ENCODE data around the gene IRF2BP1. TPM values are rescaled to one million over a fixed set of nuclear protein-coding genes. Genes with fewer than 3 reads are reported as not detected.

Gene IRF2BP1
- total and polyA plus RNA-seq, 8 donors: 11.5 to 75.9 (median 13.4) TPM; not detected in 1

DNA sequence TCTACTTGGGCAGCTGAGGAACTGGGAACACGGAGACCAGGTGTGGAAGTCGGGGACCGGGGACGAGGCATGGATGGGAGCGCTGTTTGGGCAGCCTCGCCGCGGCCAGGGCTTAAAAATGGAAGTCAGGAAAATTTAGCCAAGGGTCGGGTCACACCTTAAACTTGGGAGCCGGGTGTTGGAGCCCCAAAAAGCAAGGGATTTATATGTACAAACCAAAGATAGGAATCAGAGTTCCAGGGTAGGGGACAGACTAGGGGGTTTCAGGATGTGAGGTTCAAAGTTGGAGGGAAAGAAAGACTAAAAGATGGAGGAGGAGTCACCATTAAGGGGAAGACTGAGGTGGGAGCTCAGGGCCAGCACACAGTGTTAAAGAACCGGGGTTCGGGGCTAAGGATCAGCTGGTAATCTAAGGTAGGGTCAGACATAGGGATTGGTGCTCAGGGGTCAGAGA is 21.3 kb downstream of the IRF2BP1 start:
- 9 to 23% (median 12%) methylated on average over 12 of the region's 12 CpGs for WGBS, 5 donors
- Histone ChIP-seq H3K27me3 (peaks cover 0 to 34% (median 9%) of the 10 kb centered on the region in 3 donors), H3K9me3 (no peaks in the 10 kb centered on the region), H3K4me3 (peak overlapping the region; percentile 75 to 97 (median 90)), H3K36me3 (peaks cover 0 to 14% (median 6%) of the 10 kb centered on the region in 4 donors), H3K4me1 (peaks cover 24 to 44% (median 39%) of the 10 kb centered on the region in 4 donors), H3K27ac (peak overlapping the region; percentile 78 to 96 (median 92))
- intact Hi-C loops (cut with DNase I; ENCODE audit: low total_unique reads): no loop called here
- no peak for DNase-seq
- TF ChIP-seq POLR2AphosphoS5 (IDR thresholded peaks at IDR 0.05) (no peak), EP300 (IDR thresholded peaks at IDR 0.05) (no peak), POLR2A (IDR thresholded peaks at IDR 0.05) (no peak)
- TF ChIP-seq, protein P1, sequence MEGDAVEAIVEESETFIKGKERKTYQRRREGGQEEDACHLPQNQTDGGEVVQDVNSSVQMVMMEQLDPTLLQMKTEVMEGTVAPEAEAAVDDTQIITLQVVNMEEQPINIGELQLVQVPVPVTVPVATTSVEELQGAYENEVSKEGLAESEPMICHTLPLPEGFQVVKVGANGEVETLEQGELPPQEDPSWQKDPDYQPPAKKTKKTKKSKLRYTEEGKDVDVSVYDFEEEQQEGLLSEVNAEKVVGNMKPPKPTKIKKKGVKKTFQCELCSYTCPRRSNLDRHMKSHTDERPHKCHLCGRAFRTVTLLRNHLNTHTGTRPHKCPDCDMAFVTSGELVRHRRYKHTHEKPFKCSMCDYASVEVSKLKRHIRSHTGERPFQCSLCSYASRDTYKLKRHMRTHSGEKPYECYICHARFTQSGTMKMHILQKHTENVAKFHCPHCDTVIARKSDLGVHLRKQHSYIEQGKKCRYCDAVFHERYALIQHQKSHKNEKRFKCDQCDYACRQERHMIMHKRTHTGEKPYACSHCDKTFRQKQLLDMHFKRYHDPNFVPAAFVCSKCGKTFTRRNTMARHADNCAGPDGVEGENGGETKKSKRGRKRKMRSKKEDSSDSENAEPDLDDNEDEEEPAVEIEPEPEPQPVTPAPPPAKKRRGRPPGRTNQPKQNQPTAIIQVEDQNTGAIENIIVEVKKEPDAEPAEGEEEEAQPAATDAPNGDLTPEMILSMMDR (IDR thresholded peaks at IDR 0.05): no peak

DNA sequence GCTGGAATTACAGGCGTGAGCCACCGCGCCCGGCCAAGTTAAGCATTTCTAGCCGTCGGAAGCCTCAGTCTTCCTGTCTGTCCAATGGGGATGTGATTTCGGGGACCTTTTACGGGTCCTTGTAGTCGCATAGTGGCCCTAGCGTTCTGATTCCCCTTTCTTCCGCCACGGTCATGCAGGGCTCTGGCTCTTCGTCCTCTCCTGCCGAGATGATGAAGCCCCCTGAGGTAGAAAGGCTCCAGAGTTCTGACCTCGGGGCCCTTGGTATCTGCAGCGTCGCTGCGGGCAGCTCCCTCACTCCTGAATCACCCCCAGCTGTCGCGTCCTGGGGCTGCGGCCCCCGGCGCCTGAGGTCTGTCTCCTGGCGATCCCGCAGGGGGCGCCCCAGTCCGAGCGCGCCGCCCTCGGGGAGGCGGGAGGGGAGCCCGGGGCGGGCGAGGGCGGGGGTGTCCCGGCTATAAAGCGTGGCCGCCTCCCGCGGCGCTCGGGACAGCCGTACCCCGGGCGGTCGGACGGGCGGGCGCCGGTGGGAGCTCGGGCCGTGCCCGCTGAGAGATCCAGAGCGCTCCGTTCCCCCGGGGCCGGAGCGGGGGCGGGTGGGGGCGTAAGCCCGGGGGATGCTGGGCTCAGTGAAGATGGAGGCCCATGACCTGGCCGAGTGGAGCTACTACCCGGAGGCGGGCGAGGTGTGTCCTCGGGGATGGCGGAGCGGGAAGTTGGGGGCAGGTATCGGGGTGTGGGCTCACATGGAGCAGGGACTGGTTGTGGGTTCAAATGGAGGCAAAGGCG is 21.9 kb downstream of the IRF2BP1 start, which contains the start of gene FOXA3:
FOXA3 (plus strand) TSS at position 487 of the 789 bp plus-strand sequence; CDS start at position 618, 131 bp downstream.
- peak within 1 kb of the TSS; percentile 75 to 97 (median 90) for H3K4me3 ChIP-seq
- H3K27me3 ChIP-seq: peaks cover 0 to 34% (median 9%) of the 10 kb centered on the region in 3 donors
- peak within 1 kb of the TSS; percentile 78 to 96 (median 92) for H3K27ac ChIP-seq
- peak; percentile 81 to 89 for DNase-seq
- H3K36me3 ChIP-seq: peaks cover 6 to 20% (median 12%) of the 10 kb centered on the region in 4 donors
- TF ChIP-seq EP300 (IDR thresholded peaks at IDR 0.05): no peak
- peak in 2 of 3 donors; percentile 84 to 85 for TF ChIP-seq POLR2AphosphoS5 (IDR thresholded peaks at IDR 0.05)
- TF ChIP-seq, protein P1 (IDR thresholded peaks at IDR 0.05): peak in 5 of 7 experiments; percentile 62 to 84 (median 80)
- peak in 1 of 4 donors; percentile 24 for TF ChIP-seq POLR2A (IDR thresholded peaks at IDR 0.05)
- intact Hi-C loops (cut with DNase I; ENCODE audit: low total_unique reads): no loop called here
- 1 to 3% (median 2%) methylated on average over 22 to 71 of the region's 71 CpGs for WGBS, 5 donors
- H3K4me1 ChIP-seq: peaks cover 24 to 43% (median 38%) of the 10 kb centered on the region in 4 donors
- no peaks in the 10 kb centered on the region for H3K9me3 ChIP-seq

- intact Hi-C loops (cut with DNase I; ENCODE audit: low total_unique reads): no loop called here
- H3K4me3 ChIP-seq: peak overlapping the region; percentile 75 to 97 (median 90)
Measured at GRCh38 chr19:45863335-45863839, 22.6 kb downstream of the IRF2BP1 start.

More at GRCh38 chr19:45863335-45863839, 22.6 kb downstream of the IRF2BP1 start:
- Histone ChIP-seq H3K36me3 (peaks cover 11 to 27% (median 18%) of the 10 kb centered on the region in 4 donors), H3K9me3 (no peaks in the 10 kb centered on the region), H3K27ac (peak overlapping the region; percentile 78 to 96 (median 92)), H3K4me1 (peaks cover 24 to 43% (median 37%) of the 10 kb centered on the region in 4 donors), H3K27me3 (peaks cover 0 to 34% (median 9%) of the 10 kb centered on the region in 3 donors)
- no peak for DNase-seq
- WGBS, 5 donors: 2 to 5% (median 3%) methylated on average over 19 to 22 of the region's 22 CpGs
- no peak for TF ChIP-seq EP300 (IDR thresholded peaks at IDR 0.05)
- TF ChIP-seq, protein P1 (IDR thresholded peaks at IDR 0.05): no peak
- no peak for TF ChIP-seq POLR2AphosphoS5 (IDR thresholded peaks at IDR 0.05)
- TF ChIP-seq POLR2A (IDR thresholded peaks at IDR 0.05): no peak
